HG03342 (cell line): ENCODE results near the gene MZT1.

Experiments used
- ATAC-seq: cut with Tn5 transposase; IDR thresholded peaks from one replicate; pipeline ENCODE4 v1.9.1; 2021; ENCODE audit warnings: mild to moderate bottlenecking, moderate library complexity; ENCODE audit not compliant: unreplicated experiment

Gene MZT1

DNA sequence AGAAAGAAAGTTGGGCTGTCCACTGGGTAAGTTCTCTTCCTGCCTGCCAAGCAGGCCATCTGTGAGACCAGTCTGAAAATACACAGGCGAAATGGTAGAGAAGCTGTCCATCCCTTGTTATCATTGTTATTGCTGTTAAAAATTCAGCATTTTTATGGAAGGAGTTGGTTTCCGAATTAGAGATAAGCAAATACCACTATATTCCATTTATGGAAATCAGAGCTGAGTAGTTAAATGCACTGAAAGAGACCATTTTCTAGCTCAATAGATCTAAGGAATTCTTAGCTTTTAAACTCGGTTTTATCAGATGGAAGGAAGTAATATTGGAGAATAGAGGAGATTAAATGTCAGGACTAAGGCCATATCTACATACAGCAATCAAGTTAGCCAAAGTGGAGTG is 40.7 kb downstream of the MZT1 start:
- ATAC-seq = no peak

DNA sequence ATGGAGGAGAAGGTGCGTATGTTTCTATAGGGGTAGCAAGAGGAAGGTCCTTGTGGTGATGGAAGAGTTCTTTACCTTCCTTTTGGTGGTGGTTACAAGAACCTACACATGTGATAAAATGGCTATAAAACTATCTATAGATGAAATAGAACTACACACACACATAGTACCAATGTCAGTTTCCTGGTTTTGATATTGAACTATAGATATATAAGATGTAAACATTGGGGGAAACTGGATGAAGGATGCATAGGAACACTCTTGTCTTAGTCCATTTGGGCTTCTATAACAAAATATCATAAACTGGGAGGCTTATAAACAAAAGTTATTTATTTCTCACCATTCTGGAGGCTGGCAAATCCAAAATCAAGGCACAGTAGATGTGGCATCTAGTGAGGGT is 47.1 kb downstream of the MZT1 start:
- no peak for ATAC-seq

DNA sequence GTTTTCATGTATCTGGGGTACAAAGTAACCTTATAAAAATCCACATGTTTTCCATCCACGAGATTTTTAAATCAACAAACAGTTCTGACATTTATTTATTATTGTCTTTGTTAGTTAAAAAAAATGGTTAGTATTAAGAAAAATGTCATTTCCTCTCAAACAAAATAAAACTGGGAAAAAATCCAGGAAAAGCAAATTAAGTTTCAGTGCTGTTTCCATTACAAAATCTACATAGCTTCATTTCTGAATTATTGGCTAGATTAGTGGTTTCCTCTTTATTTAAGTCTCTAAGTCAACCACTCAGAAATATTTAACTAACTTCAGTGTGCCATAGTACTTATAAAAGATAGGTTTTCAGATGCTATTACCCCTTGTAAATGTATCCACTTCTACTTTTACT is 49.1 kb downstream of the MZT1 start:
- ATAC-seq = no peak

DNA sequence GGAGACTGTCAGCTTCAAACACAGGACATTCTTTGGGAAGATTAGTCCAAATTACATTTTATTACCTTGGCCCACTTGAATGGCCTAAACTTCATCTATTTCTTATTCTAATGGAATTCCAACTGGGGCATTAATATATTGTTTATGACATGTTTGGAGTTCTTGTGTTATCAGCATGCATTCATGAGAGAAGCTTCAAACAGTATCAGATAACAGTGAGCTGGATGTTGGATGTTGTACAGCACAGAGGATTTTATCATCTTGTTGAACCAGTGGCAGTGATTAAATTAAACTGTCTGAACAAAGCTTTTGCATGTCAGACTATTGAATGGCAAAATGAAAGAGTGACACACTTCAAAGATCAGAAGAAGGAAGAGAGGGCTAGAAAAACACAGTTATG is 50.0 kb downstream of the MZT1 start:
- no peak for ATAC-seq

DNA sequence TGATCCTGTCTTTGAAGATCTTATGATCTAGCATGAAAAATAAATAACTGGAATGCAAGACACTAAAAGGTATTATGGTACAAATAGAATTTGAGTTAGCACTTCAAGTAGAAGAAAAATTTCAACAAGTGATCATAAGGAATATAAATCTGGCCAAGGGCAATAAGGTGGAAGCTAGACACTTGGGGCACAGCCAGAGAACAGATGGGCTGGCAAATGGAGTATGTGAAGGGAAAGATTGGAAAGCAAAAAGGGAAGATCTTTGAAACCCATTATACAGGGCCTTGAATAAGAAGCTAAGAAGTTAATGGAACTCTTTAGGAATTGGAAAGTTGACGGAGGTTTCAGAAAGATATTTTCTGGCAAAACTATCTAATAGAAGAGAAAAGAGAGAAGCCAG is 61.0 kb downstream of the MZT1 start:
- no peak for ATAC-seq

DNA sequence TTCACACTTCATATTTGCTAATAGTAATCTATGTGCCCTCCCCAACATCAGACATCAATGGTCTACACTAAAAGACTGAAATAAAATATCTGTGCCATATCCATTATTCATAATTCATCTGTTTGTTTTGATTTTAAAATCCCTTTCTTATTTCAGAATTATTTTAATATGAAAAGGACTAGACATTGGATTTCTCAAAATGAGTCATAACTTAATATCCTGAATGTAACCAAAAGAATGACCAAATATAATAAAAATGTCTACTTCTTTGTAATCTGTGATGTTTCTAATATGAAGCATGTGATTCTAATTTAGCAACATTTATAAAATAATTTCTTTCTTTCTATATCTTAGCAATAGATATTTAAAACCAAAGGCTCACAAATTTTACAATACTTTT is 64.9 kb downstream of the MZT1 start:
- ATAC-seq = no peak
